NT2/D1 (cell line): ENCODE data around the gene GAP43.
A peak's percentile ranks its signal among the peaks of the same experiment; 100 is the strongest.

ENCODE experiments used
- DNase-seq: peaks from one replicate; pipeline ENCODE4 v3.0.0-alpha.2; 2011; ENCODE audit warnings: low read depth, low spot score
- H3K27me3 ChIP-seq: 2 replicates; pipeline ENCODE4 v1.6.0; 2011; ENCODE audit warnings: mild to moderate bottlenecking; ENCODE audit not compliant: insufficient read length, insufficient read depth
- H3K36me3 ChIP-seq: 2 replicates; pipeline ENCODE4 v1.6.1; 2011; ENCODE audit warnings: mild to moderate bottlenecking, low read length, mixed read lengths; ENCODE audit not compliant: insufficient read depth, insufficient read length
- H3K4me1 ChIP-seq: 2 replicates; pipeline ENCODE4 v1.5.1; 2011; ENCODE audit not compliant: insufficient read depth, insufficient read length
- H3K4me3 ChIP-seq: 2 replicates; pipeline ENCODE4 v1.5.1; 2011; ENCODE audit warnings: low read depth; ENCODE audit not compliant: insufficient read length
- H3K9ac ChIP-seq: 2 replicates; pipeline ENCODE4 v1.6.0; 2011; ENCODE audit warnings: low read depth; ENCODE audit not compliant: insufficient read length
- H3K9me3 ChIP-seq: 2 replicates; pipeline ENCODE4 v1.5.1; 2011; ENCODE audit warnings: mild to moderate bottlenecking, low read length; ENCODE audit not compliant: insufficient read depth
- SUZ12 ChIP-seq: IDR thresholded peaks from 2 replicates; pipeline ENCODE4 v1.6.1; 2011; ENCODE audit not compliant: insufficient read length, insufficient read depth; ENCODE audit errors: extremely low read depth
- YY1 ChIP-seq: IDR thresholded peaks from 2 replicates; pipeline ENCODE4 v1.6.1; 2011; ENCODE audit not compliant: insufficient read length, insufficient read depth
- ZNF274 ChIP-seq: IDR thresholded peaks from 2 replicates; pipeline ENCODE4 v1.6.1; 2011; ENCODE audit warnings: mild to moderate bottlenecking, low read depth, low read length

Gene GAP43

GRCh38 chr3:115689928-115690327 is 66.6 kb downstream of the GAP43 start:
- Histone ChIP-seq H3K9me3 (no peaks in the 10 kb centered on the region), H3K27me3 (no peaks in the 10 kb centered on the region), H3K9ac (no peak overlapping the region), H3K4me1 (no peaks in the 10 kb centered on the region), H3K36me3 (no peaks in the 10 kb centered on the region), H3K4me3 (no peak overlapping the region)
- TF ChIP-seq ZNF274 (no peak), YY1 (no peak), SUZ12 (no peak)
- DNase-seq, result no peak

GRCh38 chr3:115691964-115692363 is 68.7 kb downstream of the GAP43 start:
- no peaks in the 10 kb centered on the region for H3K4me1 ChIP-seq
- no peak for DNase-seq
- no peak overlapping the region for H3K9ac ChIP-seq
- TF ChIP-seq ZNF274, result no peak
- no peak for TF ChIP-seq YY1
- no peak for TF ChIP-seq SUZ12
- no peaks in the 10 kb centered on the region for H3K36me3 ChIP-seq
- H3K27me3 ChIP-seq, result no peaks in the 10 kb centered on the region
- H3K9me3 ChIP-seq, result no peaks in the 10 kb centered on the region
- H3K4me3 ChIP-seq, result no peak overlapping the region

GRCh38 chr3:115692887-115693524 is 69.7 kb downstream of the GAP43 start:
- TF ChIP-seq ZNF274, result no peak
- TF ChIP-seq YY1, result no peak
- no peak for TF ChIP-seq SUZ12
- Histone ChIP-seq H3K9ac (no peak overlapping the region), H3K36me3 (no peaks in the 10 kb centered on the region), H3K9me3 (no peaks in the 10 kb centered on the region), H3K4me1 (no peaks in the 10 kb centered on the region), H3K4me3 (no peak overlapping the region), H3K27me3 (no peaks in the 10 kb centered on the region)
- DNase-seq, result peak; percentile 71

- Histone ChIP-seq H3K9me3 (no peaks in the 10 kb centered on the region), H3K27me3 (no peaks in the 10 kb centered on the region), H3K36me3 (no peaks in the 10 kb centered on the region), H3K4me3 (no peak overlapping the region), H3K9ac (no peak overlapping the region), H3K4me1 (no peaks in the 10 kb centered on the region)
- no peak for TF ChIP-seq ZNF274
- TF ChIP-seq YY1, result no peak
- TF ChIP-seq SUZ12, result no peak
- DNase-seq, result no peak
These were observed 70.6 kb downstream of the GAP43 start for GRCh38 chr3:115693868-115694267.

GRCh38 chr3:115695090-115695489 is 71.8 kb downstream of the GAP43 start:
- Histone ChIP-seq H3K9me3 (no peaks in the 10 kb centered on the region), H3K9ac (no peak overlapping the region), H3K4me1 (no peaks in the 10 kb centered on the region), H3K27me3 (no peaks in the 10 kb centered on the region), H3K4me3 (no peak overlapping the region), H3K36me3 (no peaks in the 10 kb centered on the region)
- no peak for TF ChIP-seq ZNF274
- no peak for TF ChIP-seq YY1
- DNase-seq, result no peak

GRCh38 chr3:115697263-115698053 is 74.1 kb downstream of the GAP43 start:
- Histone ChIP-seq H3K9ac (no peak overlapping the region), H3K4me3 (no peak overlapping the region), H3K4me1 (no peaks in the 10 kb centered on the region), H3K27me3 (no peaks in the 10 kb centered on the region), H3K9me3 (peaks cover 3% of the 10 kb centered on the region; the same call in 1 of the 2 replicates), H3K36me3 (no peaks in the 10 kb centered on the region)
- DNase-seq, result no peak
- no peak for TF ChIP-seq SUZ12
- no peak for TF ChIP-seq ZNF274
- no peak for TF ChIP-seq YY1

- H3K4me3 ChIP-seq, result no peak overlapping the region
- H3K4me1 ChIP-seq, result no peaks in the 10 kb centered on the region
- H3K27me3 ChIP-seq, result no peaks in the 10 kb centered on the region
- DNase-seq, result peak; percentile 76
- TF ChIP-seq YY1, result no peak
- H3K9me3 ChIP-seq, result peaks cover 8% of the 10 kb centered on the region; the same call in 1 of the 2 replicates
- H3K9ac ChIP-seq, result no peak overlapping the region
- no peaks in the 10 kb centered on the region for H3K36me3 ChIP-seq
These were observed 75.7 kb downstream of the GAP43 start for GRCh38 chr3:115698851-115699591.
